Liver (tissue), 9 donors: Measurements from ENCODE around the gene SH3GL3. TPM values are rescaled to one million over a fixed set of nuclear protein-coding genes. Genes with fewer than 3 reads are reported as not detected.

ENCODE experiments used
- DNase-seq: peaks from one replicate; pipeline ENCODE4 v3.0.0-alpha.2; 2017; ENCODE audit warnings: low spot score
- H3K27ac ChIP-seq, 2 donors: one replicate each; pipeline ENCODE4 v1.7.0; 2013; ENCODE audit warnings: inconsistent platforms in 2 of 2, low read length in 2 of 2, control low read depth in 1 of 2, low read depth in 1 of 2, mild to moderate bottlenecking in 1 of 2
- H3K27me3 ChIP-seq, 4 donors: one replicate each; pipeline versions ENCODE4 v1.6.1 to v1.7.0; 2013; ENCODE audit warnings: low read length in 3 of 4, inconsistent platforms in 1 of 4, mild to moderate bottlenecking in 1 of 4, moderate library complexity in 1 of 4; ENCODE audit not compliant: control insufficient read depth in 4 of 4, insufficient read depth in 4 of 4
- H3K36me3 ChIP-seq, 4 donors: one replicate each; pipeline versions ENCODE4 v1.6.1 to v1.7.0; 2013; ENCODE audit warnings: low read length in 3 of 4, mild to moderate bottlenecking in 3 of 4, low read depth in 1 of 4, moderate library complexity in 1 of 4; ENCODE audit not compliant: control insufficient read depth in 4 of 4, insufficient read depth in 3 of 4
- H3K4me1 ChIP-seq, 4 donors: one replicate each; pipeline versions ENCODE4 v1.6.1 to v1.7.0; 2013; ENCODE audit warnings: low read length in 3 of 4, mild to moderate bottlenecking in 3 of 4, moderate library complexity in 1 of 4; ENCODE audit not compliant: control insufficient read depth in 4 of 4, insufficient read depth in 4 of 4
- H3K4me3 ChIP-seq, 3 donors: one replicate each; pipeline versions ENCODE4 v1.6.1 to v1.7.0; 2013; ENCODE audit warnings: low read length in 3 of 3, control low read depth in 1 of 3, low read depth in 1 of 3, mild to moderate bottlenecking in 1 of 3
- H3K9ac ChIP-seq, 2 donors: one replicate each; pipeline ENCODE4 v1.7.0; 2013; ENCODE audit warnings: low read length in 2 of 2, mild to moderate bottlenecking in 2 of 2, moderate library complexity in 2 of 2, control low read depth in 1 of 2, low read depth in 1 of 2
- H3K9me3 ChIP-seq, 4 donors: one replicate each; pipeline versions ENCODE4 v1.6.1 to v1.7.0; 2013; ENCODE audit warnings: low read length in 3 of 4; ENCODE audit not compliant: control insufficient read depth in 4 of 4
- ATF3 ChIP-seq: IDR thresholded peaks from 2 replicates; pipeline ENCODE4 v1.6.1; 2016; ENCODE audit warnings: antibody characterized with exemption
- CTCF ChIP-seq: fragments of 150-350 bp; IDR thresholded peaks from 2 replicates; pipeline ENCODE4 v1.5.1; 2017; ENCODE audit warnings: improper control_type of control experiment, low read depth, low read length; ENCODE audit not compliant: missing input control
- EGR1 ChIP-seq, 2 donors: IDR thresholded peaks; 2 replicates each; pipeline ENCODE4 v1.6.1; 2016 to 2018; ENCODE audit warnings: antibody characterized with exemption in 2 of 2, low read depth in 2 of 2
- FOXA1 ChIP-seq: IDR thresholded peaks from 2 replicates; pipeline ENCODE4 v1.6.1; 2016; ENCODE audit warnings: antibody characterized with exemption
- FOXA2 ChIP-seq: IDR thresholded peaks from 2 replicates; pipeline ENCODE4 v1.6.1; 2016; ENCODE audit warnings: antibody characterized with exemption
- GABPA ChIP-seq, 2 donors: IDR thresholded peaks in 1 of 2; conservative IDR thresholded peaks in 1 of 2; 2 replicates each; pipeline ENCODE4 v1.6.1; 2016; ENCODE audit warnings: antibody characterized with exemption in 2 of 2, mild to moderate bottlenecking in 1 of 2, moderate library complexity in 1 of 2
- HNF4A ChIP-seq, 2 donors: conservative IDR thresholded peaks; 2 replicates each; pipeline ENCODE4 v1.6.1; 2016; ENCODE audit warnings: antibody characterized with exemption in 2 of 2, mild to moderate bottlenecking in 2 of 2
- HNF4G ChIP-seq: IDR thresholded peaks from 2 replicates; pipeline ENCODE4 v1.6.1; 2016; ENCODE audit warnings: antibody characterized with exemption
- MAX ChIP-seq: IDR thresholded peaks from 2 replicates; pipeline ENCODE4 v1.6.1; 2016; ENCODE audit warnings: antibody characterized with exemption
- NR2F2 ChIP-seq: IDR thresholded peaks from 2 replicates; pipeline ENCODE4 v1.6.1; 2016; ENCODE audit warnings: antibody characterized with exemption
- RAD21 ChIP-seq, 2 donors: IDR thresholded peaks; 2 replicates each; pipeline ENCODE4 v1.6.1; 2016; ENCODE audit warnings: antibody characterized with exemption in 2 of 2, mild to moderate bottlenecking in 2 of 2
- REST ChIP-seq: IDR thresholded peaks from 2 replicates; pipeline ENCODE4 v1.6.1; 2016; ENCODE audit warnings: antibody characterized with exemption, mild to moderate bottlenecking
- RXRA ChIP-seq, 2 donors: IDR thresholded peaks; 2 replicates each; pipeline ENCODE4 v1.6.1; 2017 to 2018; ENCODE audit warnings: antibody characterized with exemption in 2 of 2, mild to moderate bottlenecking in 1 of 2
- SP1 ChIP-seq: IDR thresholded peaks from 2 replicates; pipeline ENCODE4 v1.6.1; 2018; ENCODE audit warnings: antibody characterized with exemption, mild to moderate bottlenecking
- TAF1 ChIP-seq: conservative IDR thresholded peaks from 2 replicates; pipeline ENCODE4 v1.6.1; 2016; ENCODE audit warnings: antibody characterized with exemption, mild to moderate bottlenecking
- YY1 ChIP-seq: IDR thresholded peaks from 2 replicates; pipeline ENCODE4 v1.6.1; 2016; ENCODE audit warnings: antibody characterized with exemption, mild to moderate bottlenecking
- ZBTB33 ChIP-seq: IDR thresholded peaks from 2 replicates; pipeline ENCODE4 v1.6.1; 2016; ENCODE audit warnings: antibody characterized with exemption
- WGBS: extraction: QIAGEN DNeasy Blood & Tissue Kit; methylation state at CpG from one replicate; pipeline ENCODE4 v1.1.7; 2013; 5-methylcytosine and 5-hydroxymethylcytosine counted together
- polyA plus RNA-seq, 2 donors: library from polyadenylated mRNA; stranded (reverse) in 1 of 2; unstranded in 1 of 2; fragments of 200-250 nt in 1 of 2; fragments of >200 nt in 1 of 2; fragmentation: Nextera tagmentation in 1 of 2; extraction: Ambion mirVana in 1 of 2; gene quantifications; one replicate each; pipeline versions ENCODE4 v1.2.1 to v1.2.3, GENCODE V29; 2013 to 2015
- total RNA-seq, 2 donors: library from RNA; depleted of rRNA; stranded (reverse); fragments of >200 nt; gene quantifications; one replicate each; pipeline ENCODE4 v1.2.3, GENCODE V29; 2014
- donor health status: healthy.
- donor health status: healthy.
- donor health status: healthy.
- donor health status: healthy.
- donor health status: healthy.

SH3GL3 gene
- total and polyA plus RNA-seq, 4 donors: 0.23 TPM; not detected in 3

DNA sequence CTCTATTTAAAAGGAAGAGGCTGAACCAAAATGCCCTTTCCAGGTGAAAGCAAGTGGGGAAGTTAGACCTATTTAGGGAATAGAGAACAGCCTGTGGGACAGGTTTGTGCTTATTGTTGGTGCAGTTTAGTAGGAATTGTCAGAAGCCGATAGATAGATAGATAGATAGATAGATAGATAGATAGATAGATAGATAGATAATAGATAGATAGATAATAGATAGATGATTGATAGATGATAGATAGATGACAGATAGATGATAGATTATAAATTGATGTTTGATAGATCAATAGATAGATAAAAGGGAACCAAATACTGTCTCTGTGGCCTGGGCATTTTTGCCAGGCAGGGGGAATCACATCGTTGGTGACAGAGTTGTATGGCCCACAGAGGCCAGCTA lies 42.5 kb downstream of the SH3GL3 start:
- H3K9me3 ChIP-seq: no peaks in the 10 kb centered on the region
- H3K36me3 ChIP-seq: no peaks in the 10 kb centered on the region
- H3K27me3 ChIP-seq: peaks cover 0 to 6% (median 0%) of the 10 kb centered on the region in 4 donors
- no peak overlapping the region for H3K4me3 ChIP-seq
- H3K9ac ChIP-seq: no peak overlapping the region
- 78% methylated on average over 2 of the region's 2 CpGs for whole genome bisulfite sequencing
- no peak overlapping the region for H3K27ac ChIP-seq
- TF ChIP-seq MAX (no peak), NR2F2 (no peak), HNF4G (no peak), GABPA (IDR thresholded peaks at IDR 0.05 in 1 of 2, conservative IDR thresholded peaks at IDR 0.05 in 1 of 2) (no peak), TAF1 (no peak), HNF4A (conservative IDR thresholded peaks at IDR 0.05) (no peak), ATF3 (no peak), YY1 (no peak), CTCF (no peak), SP1 (no peak), RXRA (IDR thresholded peaks at IDR 0.05) (no peak), FOXA2 (no peak), EGR1 (IDR thresholded peaks at IDR 0.05; ENCODE audit: low read depth in 2 of 2) (no peak), REST (no peak), RAD21 (IDR thresholded peaks at IDR 0.05) (no peak), ZBTB33 (no peak)
- no peaks in the 10 kb centered on the region for H3K4me1 ChIP-seq
- DNase-seq: no peak

DNA sequence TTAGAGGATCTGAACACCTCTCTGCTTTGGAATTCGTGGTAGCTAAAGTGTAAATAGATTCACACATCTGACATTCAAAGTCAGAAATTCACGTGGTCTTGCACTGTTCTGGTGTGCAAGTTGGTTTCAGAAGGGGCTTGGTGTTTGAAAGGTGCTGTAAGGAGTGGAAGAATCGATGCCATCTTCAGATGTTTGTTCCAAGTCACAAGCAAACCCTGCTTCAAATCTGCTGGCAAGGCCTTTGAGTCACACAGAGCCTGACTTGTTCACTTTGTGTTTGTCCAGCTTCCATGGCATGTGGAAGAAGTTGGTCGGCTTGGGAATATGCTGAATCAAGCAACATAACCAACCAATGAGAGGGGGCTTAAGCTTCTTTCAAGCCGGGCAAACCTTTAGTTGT lies 44.3 kb downstream of the SH3GL3 start:
- Histone ChIP-seq H3K27ac (no peak overlapping the region), H3K4me1 (no peaks in the 10 kb centered on the region), H3K9me3 (no peaks in the 10 kb centered on the region), H3K4me3 (no peak overlapping the region), H3K9ac (no peak overlapping the region), H3K36me3 (no peaks in the 10 kb centered on the region), H3K27me3 (peaks cover 0 to 6% (median 0%) of the 10 kb centered on the region in 4 donors)
- DNase-seq: no peak
- 60% methylated on average over 5 of the region's 5 CpGs for whole genome bisulfite sequencing
- TF ChIP-seq HNF4A (conservative IDR thresholded peaks at IDR 0.05): no peak
- no peak for TF ChIP-seq GABPA (IDR thresholded peaks at IDR 0.05 in 1 of 2, conservative IDR thresholded peaks at IDR 0.05 in 1 of 2)
- no peak for TF ChIP-seq SP1
- TF ChIP-seq ZBTB33: no peak
- TF ChIP-seq HNF4G: no peak
- TF ChIP-seq RAD21 (IDR thresholded peaks at IDR 0.05): no peak
- no peak for TF ChIP-seq REST
- no peak for TF ChIP-seq NR2F2
- no peak for TF ChIP-seq FOXA1
- TF ChIP-seq ATF3: no peak
